Measurements from ENCODE around the gene NME3. TPM values are rescaled to one million over a fixed set of nuclear protein-coding genes. Genes with fewer than 3 reads are reported as not detected.

NME3 gene
- total and polyA plus RNA-seq, 4 donors: 10.4 to 38.0 (median 19.4) TPM

DNA sequence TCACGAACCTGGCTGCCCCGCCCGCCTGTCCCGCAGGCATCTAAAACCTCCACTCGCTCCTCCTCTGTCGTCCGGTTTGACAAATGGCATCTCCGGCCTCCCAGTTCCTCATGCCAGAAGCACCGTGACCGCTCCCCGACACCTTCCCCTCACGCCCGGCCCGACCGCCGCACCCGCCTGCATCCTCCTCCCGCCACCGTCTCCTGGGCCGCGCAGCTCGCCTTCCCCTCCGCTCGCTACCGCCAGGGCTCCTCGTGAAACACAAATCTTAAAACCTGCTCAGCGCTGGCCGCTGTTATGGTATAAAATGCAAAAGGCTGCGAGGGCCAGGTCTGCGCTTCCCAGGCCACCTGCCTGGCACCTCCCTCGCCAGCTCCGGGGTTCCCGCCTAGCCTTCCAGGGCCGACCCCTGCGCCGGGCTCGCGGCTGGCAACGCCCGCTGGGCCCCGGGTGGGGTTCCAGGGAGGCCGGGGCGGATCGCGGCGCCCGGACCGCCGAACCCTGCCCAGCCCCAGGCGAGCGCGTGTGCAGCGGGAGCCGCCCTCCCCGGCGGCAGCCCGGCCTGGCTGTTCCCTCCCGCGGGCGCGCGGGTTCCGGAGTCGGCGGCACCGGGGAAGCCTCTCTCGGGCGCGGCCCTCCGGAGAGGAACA, 10.5 kb upstream of the NME3 start:
- no peak for DNase-seq (ENCODE audit: low spot score)
- no peaks in the 10 kb centered on the region for H3K9me3 ChIP-seq (ENCODE audit: control insufficient read depth in 4 of 4, low read length in 3 of 4)
- TF ChIP-seq HNF4A (conservative IDR thresholded peaks at IDR 0.05) (no peak), FOXA1 (IDR thresholded peaks at IDR 0.05) (no peak), SP1 (IDR thresholded peaks at IDR 0.05) (no peak), EGR1 (IDR thresholded peaks at IDR 0.05; ENCODE audit: low read depth in 2 of 2) (no peak), RXRA (IDR thresholded peaks at IDR 0.05) (no peak)
- TF ChIP-seq, protein P1, sequence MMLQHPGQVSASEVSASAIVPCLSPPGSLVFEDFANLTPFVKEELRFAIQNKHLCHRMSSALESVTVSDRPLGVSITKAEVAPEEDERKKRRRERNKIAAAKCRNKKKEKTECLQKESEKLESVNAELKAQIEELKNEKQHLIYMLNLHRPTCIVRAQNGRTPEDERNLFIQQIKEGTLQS (IDR thresholded peaks at IDR 0.05): no peak
- TF ChIP-seq, protein P2, sequence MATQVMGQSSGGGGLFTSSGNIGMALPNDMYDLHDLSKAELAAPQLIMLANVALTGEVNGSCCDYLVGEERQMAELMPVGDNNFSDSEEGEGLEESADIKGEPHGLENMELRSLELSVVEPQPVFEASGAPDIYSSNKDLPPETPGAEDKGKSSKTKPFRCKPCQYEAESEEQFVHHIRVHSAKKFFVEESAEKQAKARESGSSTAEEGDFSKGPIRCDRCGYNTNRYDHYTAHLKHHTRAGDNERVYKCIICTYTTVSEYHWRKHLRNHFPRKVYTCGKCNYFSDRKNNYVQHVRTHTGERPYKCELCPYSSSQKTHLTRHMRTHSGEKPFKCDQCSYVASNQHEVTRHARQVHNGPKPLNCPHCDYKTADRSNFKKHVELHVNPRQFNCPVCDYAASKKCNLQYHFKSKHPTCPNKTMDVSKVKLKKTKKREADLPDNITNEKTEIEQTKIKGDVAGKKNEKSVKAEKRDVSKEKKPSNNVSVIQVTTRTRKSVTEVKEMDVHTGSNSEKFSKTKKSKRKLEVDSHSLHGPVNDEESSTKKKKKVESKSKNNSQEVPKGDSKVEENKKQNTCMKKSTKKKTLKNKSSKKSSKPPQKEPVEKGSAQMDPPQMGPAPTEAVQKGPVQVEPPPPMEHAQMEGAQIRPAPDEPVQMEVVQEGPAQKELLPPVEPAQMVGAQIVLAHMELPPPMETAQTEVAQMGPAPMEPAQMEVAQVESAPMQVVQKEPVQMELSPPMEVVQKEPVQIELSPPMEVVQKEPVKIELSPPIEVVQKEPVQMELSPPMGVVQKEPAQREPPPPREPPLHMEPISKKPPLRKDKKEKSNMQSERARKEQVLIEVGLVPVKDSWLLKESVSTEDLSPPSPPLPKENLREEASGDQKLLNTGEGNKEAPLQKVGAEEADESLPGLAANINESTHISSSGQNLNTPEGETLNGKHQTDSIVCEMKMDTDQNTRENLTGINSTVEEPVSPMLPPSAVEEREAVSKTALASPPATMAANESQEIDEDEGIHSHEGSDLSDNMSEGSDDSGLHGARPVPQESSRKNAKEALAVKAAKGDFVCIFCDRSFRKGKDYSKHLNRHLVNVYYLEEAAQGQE (IDR thresholded peaks at IDR 0.05): no peak
- peaks cover 0 to 13% (median 7%) of the 10 kb centered on the region in 4 donors for H3K36me3 ChIP-seq (ENCODE audit: control insufficient read depth in 4 of 4, insufficient read depth in 3 of 4, low read depth in 1 of 4, low read length in 3 of 4)
- no peaks in the 10 kb centered on the region for H3K27me3 ChIP-seq (ENCODE audit: control insufficient read depth in 4 of 4, insufficient read depth in 4 of 4, low read length in 3 of 4)
- H3K4me1 ChIP-seq (ENCODE audit: control insufficient read depth in 4 of 4, insufficient read depth in 4 of 4, low read length in 3 of 4): peaks cover 14 to 60% (median 42%) of the 10 kb centered on the region in 4 donors
- H3K4me3 ChIP-seq (ENCODE audit: low read depth in 1 of 3, low read length in 3 of 3): peak overlapping the region; percentile 82 to 90 (median 83)
- peak overlapping the region; percentile 84 to 87 for H3K27ac ChIP-seq (ENCODE audit: low read depth in 1 of 2, low read length in 2 of 2)
- H3K9ac ChIP-seq (ENCODE audit: low read depth in 1 of 2, low read length in 2 of 2): peak overlapping the region; percentile 68 to 75
- WGBS: under 1% methylated on average over 70 of the region's 70 CpGs

DNA sequence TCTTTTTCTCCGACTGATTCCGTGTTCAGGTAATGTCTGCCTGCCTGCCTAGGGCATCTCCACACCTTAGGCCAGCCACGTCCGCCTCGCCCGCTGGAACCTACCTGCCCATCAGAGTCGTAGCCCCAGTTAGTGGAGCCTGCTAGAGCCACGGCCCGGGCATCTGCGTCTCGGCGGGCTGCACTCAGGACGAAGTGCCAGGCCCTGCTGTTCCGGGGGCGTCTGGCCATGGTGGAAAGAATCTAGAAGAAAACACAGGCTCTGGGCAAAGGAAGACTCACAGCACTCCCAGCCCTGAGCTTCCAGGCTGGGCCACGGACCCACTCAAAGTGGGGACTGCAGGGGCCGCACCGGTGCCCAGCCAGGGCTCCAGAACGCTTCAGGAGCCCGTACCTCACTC, 9.9 kb upstream of the NME3 start:
- WGBS: 67% methylated on average over 20 of the region's 20 CpGs
- H3K4me3 ChIP-seq (ENCODE audit: low read depth in 1 of 3, low read length in 3 of 3): peak overlapping the region in 2 of 3 donors; percentile 83 to 90
- peak overlapping the region; percentile 84 to 87 for H3K27ac ChIP-seq (ENCODE audit: low read depth in 1 of 2, low read length in 2 of 2)
- H3K36me3 ChIP-seq (ENCODE audit: control insufficient read depth in 4 of 4, insufficient read depth in 3 of 4, low read depth in 1 of 4, low read length in 3 of 4): peaks cover 0 to 18% (median 8%) of the 10 kb centered on the region in 4 donors
- TF ChIP-seq FOXA1 (IDR thresholded peaks at IDR 0.05) (no peak), HNF4A (conservative IDR thresholded peaks at IDR 0.05) (no peak), MAX (IDR thresholded peaks at IDR 0.05) (no peak), SP1 (IDR thresholded peaks at IDR 0.05) (no peak), YY1 (IDR thresholded peaks at IDR 0.05) (no peak), FOXA2 (IDR thresholded peaks at IDR 0.05) (no peak), JUND (IDR thresholded peaks at IDR 0.05) (no peak), EGR1 (IDR thresholded peaks at IDR 0.05; ENCODE audit: low read depth in 2 of 2) (no peak), NR2F2 (IDR thresholded peaks at IDR 0.05) (no peak), HNF4G (IDR thresholded peaks at IDR 0.05) (no peak), TAF1 (conservative IDR thresholded peaks at IDR 0.05) (no peak), RXRA (IDR thresholded peaks at IDR 0.05) (no peak), GABPA (IDR thresholded peaks at IDR 0.05 in 1 of 2, conservative IDR thresholded peaks at IDR 0.05 in 1 of 2) (no peak), RAD21 (IDR thresholded peaks at IDR 0.05) (no peak)
- TF ChIP-seq, protein P3, sequence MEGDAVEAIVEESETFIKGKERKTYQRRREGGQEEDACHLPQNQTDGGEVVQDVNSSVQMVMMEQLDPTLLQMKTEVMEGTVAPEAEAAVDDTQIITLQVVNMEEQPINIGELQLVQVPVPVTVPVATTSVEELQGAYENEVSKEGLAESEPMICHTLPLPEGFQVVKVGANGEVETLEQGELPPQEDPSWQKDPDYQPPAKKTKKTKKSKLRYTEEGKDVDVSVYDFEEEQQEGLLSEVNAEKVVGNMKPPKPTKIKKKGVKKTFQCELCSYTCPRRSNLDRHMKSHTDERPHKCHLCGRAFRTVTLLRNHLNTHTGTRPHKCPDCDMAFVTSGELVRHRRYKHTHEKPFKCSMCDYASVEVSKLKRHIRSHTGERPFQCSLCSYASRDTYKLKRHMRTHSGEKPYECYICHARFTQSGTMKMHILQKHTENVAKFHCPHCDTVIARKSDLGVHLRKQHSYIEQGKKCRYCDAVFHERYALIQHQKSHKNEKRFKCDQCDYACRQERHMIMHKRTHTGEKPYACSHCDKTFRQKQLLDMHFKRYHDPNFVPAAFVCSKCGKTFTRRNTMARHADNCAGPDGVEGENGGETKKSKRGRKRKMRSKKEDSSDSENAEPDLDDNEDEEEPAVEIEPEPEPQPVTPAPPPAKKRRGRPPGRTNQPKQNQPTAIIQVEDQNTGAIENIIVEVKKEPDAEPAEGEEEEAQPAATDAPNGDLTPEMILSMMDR (IDR thresholded peaks at IDR 0.05; ENCODE audit: low read depth, low read length, missing input control): no peak
- TF ChIP-seq, protein P2 (IDR thresholded peaks at IDR 0.05): no peak
- TF ChIP-seq, protein P1 (IDR thresholded peaks at IDR 0.05): no peak
- DNase-seq (ENCODE audit: low spot score): no peak
- H3K9ac ChIP-seq (ENCODE audit: low read depth in 1 of 2, low read length in 2 of 2): peak overlapping the region; percentile 68 to 75
- H3K4me1 ChIP-seq (ENCODE audit: control insufficient read depth in 4 of 4, insufficient read depth in 4 of 4, low read length in 3 of 4): peaks cover 14 to 59% (median 41%) of the 10 kb centered on the region in 4 donors
- no peaks in the 10 kb centered on the region for H3K27me3 ChIP-seq (ENCODE audit: control insufficient read depth in 4 of 4, insufficient read depth in 4 of 4, low read length in 3 of 4)
- no peaks in the 10 kb centered on the region for H3K9me3 ChIP-seq (ENCODE audit: control insufficient read depth in 4 of 4, low read length in 3 of 4)
